Measurements from ENCODE around the gene CAMTA1. TPM values are rescaled to one million over a fixed set of nuclear protein-coding genes. Genes with fewer than 3 reads are reported as not detected.

The CAMTA1 gene
- total RNA-seq, 1 donor from 2014 or later, result 77.6 TPM

DNA sequence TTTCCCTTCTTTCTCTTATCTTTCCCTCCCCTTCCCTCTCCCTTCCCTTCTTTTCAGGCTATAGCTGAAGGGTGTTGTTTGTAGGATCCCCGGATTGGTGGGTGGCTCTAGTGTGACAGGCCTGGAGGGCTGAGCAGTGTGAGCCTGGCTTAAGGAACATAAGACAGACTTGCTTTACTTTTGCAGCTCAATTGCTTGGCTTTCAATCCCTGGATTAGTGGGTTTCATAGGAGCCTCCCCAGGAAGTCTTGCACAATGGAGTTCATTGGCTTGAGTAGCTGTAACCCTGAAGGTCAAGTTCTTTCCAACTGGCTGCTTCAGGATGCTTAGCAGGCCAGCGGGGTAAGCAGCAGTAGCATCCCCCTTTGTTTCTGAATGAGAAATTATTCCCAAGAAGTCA lies 126.7 kb downstream of the CAMTA1 start:
- Histone ChIP-seq H3K4me3 (ENCODE audit: insufficient read depth, low read depth, low read length) (no peak overlapping the region), H3K27ac (ENCODE audit: low read depth, low read length) (no peak overlapping the region), H3K9ac (ENCODE audit: low read length) (no peak overlapping the region), H3K9me3 (ENCODE audit: insufficient read depth, low read depth, low read length) (peaks cover 3% of the 10 kb centered on the region), H2AFZ (ENCODE audit: low read depth, low read length) (no peak overlapping the region), H3K4me2 (ENCODE audit: low read length) (no peak overlapping the region), H4K20me1 (ENCODE audit: insufficient read depth, low read length) (no peaks in the 10 kb centered on the region), H3K79me2 (ENCODE audit: insufficient read depth, low read length) (no peaks in the 10 kb centered on the region), H3K27me3 (ENCODE audit: insufficient read depth, low read length) (no peaks in the 10 kb centered on the region), H3K4me1 (ENCODE audit: insufficient read depth, low read length) (no peaks in the 10 kb centered on the region), H3K36me3 (ENCODE audit: insufficient read depth, low read length) (no peaks in the 10 kb centered on the region)
- FAIRE-seq (no peak), DNase-seq (ENCODE audit: low read depth) (no peak)
- no peak overlapping the region for H3K27ac Mint-ChIP-seq (ENCODE audit: unreplicated experiment)
- TF ChIP-seq, protein P1, sequence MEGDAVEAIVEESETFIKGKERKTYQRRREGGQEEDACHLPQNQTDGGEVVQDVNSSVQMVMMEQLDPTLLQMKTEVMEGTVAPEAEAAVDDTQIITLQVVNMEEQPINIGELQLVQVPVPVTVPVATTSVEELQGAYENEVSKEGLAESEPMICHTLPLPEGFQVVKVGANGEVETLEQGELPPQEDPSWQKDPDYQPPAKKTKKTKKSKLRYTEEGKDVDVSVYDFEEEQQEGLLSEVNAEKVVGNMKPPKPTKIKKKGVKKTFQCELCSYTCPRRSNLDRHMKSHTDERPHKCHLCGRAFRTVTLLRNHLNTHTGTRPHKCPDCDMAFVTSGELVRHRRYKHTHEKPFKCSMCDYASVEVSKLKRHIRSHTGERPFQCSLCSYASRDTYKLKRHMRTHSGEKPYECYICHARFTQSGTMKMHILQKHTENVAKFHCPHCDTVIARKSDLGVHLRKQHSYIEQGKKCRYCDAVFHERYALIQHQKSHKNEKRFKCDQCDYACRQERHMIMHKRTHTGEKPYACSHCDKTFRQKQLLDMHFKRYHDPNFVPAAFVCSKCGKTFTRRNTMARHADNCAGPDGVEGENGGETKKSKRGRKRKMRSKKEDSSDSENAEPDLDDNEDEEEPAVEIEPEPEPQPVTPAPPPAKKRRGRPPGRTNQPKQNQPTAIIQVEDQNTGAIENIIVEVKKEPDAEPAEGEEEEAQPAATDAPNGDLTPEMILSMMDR (IDR thresholded peaks at IDR 0.05; ENCODE audit: insufficient read depth, low read depth, low read length), result no peak
- TF ChIP-seq EZH2 (IDR thresholded peaks at IDR 0.05; ENCODE audit: insufficient read depth, low read length), result no peak
- no peaks in the 10 kb centered on the region for H3K36me3 Mint-ChIP-seq (ENCODE audit: low read depth, unreplicated experiment)
- H3K4me3 Mint-ChIP-seq (ENCODE audit: unreplicated experiment), result no peak overlapping the region
- H3K9me3 Mint-ChIP-seq (ENCODE audit: unreplicated experiment), result peaks cover 7% of the 10 kb centered on the region
- peaks cover 14% of the 10 kb centered on the region for H3K27me3 Mint-ChIP-seq (ENCODE audit: low read depth, unreplicated experiment)
- H3K4me1 Mint-ChIP-seq (ENCODE audit: low read depth, unreplicated experiment), result no peaks in the 10 kb centered on the region

DNA sequence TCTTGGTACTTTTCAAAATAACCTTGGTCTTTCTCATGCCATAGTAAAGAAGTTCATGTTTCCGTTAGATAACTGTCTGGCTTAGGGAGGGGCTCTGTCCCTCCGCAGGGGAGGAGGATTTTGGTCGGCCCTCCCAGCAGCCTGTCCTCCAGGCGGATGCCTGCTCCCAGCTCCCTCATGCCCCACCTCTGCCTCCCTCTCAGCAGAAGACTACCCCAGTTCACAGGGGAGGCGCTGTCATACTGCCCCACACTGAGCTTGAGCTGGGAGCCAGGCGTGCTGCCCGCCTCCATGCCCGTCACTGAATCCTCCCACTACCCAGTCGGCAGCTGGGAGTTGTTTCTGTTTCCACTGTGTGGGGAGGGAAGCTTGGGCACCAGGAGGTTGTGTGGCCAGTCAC lies 127.3 kb downstream of the CAMTA1 start:
- Mint-ChIP-seq H3K9me3 (ENCODE audit: unreplicated experiment) (peaks cover 7% of the 10 kb centered on the region), H3K27ac (ENCODE audit: unreplicated experiment) (no peak overlapping the region), H3K36me3 (ENCODE audit: low read depth, unreplicated experiment) (no peaks in the 10 kb centered on the region), H3K4me3 (ENCODE audit: unreplicated experiment) (no peak overlapping the region), H3K27me3 (ENCODE audit: low read depth, unreplicated experiment) (peaks cover 14% of the 10 kb centered on the region), H3K4me1 (ENCODE audit: low read depth, unreplicated experiment) (no peaks in the 10 kb centered on the region)
- H3K4me1 ChIP-seq (ENCODE audit: insufficient read depth, low read length), result no peaks in the 10 kb centered on the region
- H3K4me3 ChIP-seq (ENCODE audit: insufficient read depth, low read depth, low read length), result no peak overlapping the region
- H2AFZ ChIP-seq (ENCODE audit: low read depth, low read length), result no peak overlapping the region
- no peaks in the 10 kb centered on the region for H3K27me3 ChIP-seq (ENCODE audit: insufficient read depth, low read length)
- no peak overlapping the region for H3K4me2 ChIP-seq (ENCODE audit: low read length)
- FAIRE-seq (no peak), DNase-seq (ENCODE audit: low read depth) (no peak)
- peaks cover 3% of the 10 kb centered on the region for H3K9me3 ChIP-seq (ENCODE audit: insufficient read depth, low read depth, low read length)
- H3K27ac ChIP-seq (ENCODE audit: low read depth, low read length), result no peak overlapping the region
- H4K20me1 ChIP-seq (ENCODE audit: insufficient read depth, low read length), result no peaks in the 10 kb centered on the region
- H3K36me3 ChIP-seq (ENCODE audit: insufficient read depth, low read length), result no peaks in the 10 kb centered on the region
- H3K79me2 ChIP-seq (ENCODE audit: insufficient read depth, low read length), result no peaks in the 10 kb centered on the region
- TF ChIP-seq EZH2 (IDR thresholded peaks at IDR 0.05; ENCODE audit: insufficient read depth, low read length), result no peak
- TF ChIP-seq, protein P1 (IDR thresholded peaks at IDR 0.05; ENCODE audit: insufficient read depth, low read depth, low read length), result no peak
- H3K9ac ChIP-seq (ENCODE audit: low read length), result no peak overlapping the region

DNA sequence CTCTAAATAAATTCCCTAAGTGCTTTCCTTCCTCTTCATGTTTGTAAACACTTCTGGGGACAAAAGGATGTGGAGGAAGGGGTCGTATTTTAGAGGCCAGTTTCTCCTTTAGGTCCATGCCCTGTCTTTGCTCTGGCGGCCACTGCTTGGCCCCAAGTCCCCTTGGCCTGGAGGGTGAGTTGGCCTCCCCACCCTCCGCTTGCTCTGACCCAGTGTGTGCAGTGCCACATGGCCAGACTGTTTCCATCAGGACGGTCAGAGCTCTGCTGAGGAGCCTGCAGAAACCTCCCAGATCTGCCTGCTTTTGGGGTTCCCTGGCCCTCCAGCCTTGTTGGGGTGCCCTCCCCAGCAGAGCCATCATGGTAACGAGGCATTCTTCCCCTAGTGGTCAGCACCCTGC lies 127.8 kb downstream of the CAMTA1 start:
- TF ChIP-seq EZH2 (IDR thresholded peaks at IDR 0.05; ENCODE audit: insufficient read depth, low read length), result no peak
- TF ChIP-seq, protein P1 (IDR thresholded peaks at IDR 0.05; ENCODE audit: insufficient read depth, low read depth, low read length), result no peak
- FAIRE-seq (no peak), DNase-seq (ENCODE audit: low read depth) (no peak)
- no peak overlapping the region for H3K4me3 Mint-ChIP-seq (ENCODE audit: unreplicated experiment)
- H3K9me3 Mint-ChIP-seq (ENCODE audit: unreplicated experiment), result peaks cover 7% of the 10 kb centered on the region
- Histone ChIP-seq H4K20me1 (ENCODE audit: insufficient read depth, low read length) (no peaks in the 10 kb centered on the region), H3K4me1 (ENCODE audit: insufficient read depth, low read length) (no peaks in the 10 kb centered on the region), H3K4me3 (ENCODE audit: insufficient read depth, low read depth, low read length) (no peak overlapping the region), H2AFZ (ENCODE audit: low read depth, low read length) (no peak overlapping the region), H3K79me2 (ENCODE audit: insufficient read depth, low read length) (no peaks in the 10 kb centered on the region), H3K27ac (ENCODE audit: low read depth, low read length) (no peak overlapping the region), H3K9me3 (ENCODE audit: insufficient read depth, low read depth, low read length) (peaks cover 3% of the 10 kb centered on the region), H3K4me2 (ENCODE audit: low read length) (no peak overlapping the region), H3K27me3 (ENCODE audit: insufficient read depth, low read length) (no peaks in the 10 kb centered on the region), H3K9ac (ENCODE audit: low read length) (no peak overlapping the region), H3K36me3 (ENCODE audit: insufficient read depth, low read length) (no peaks in the 10 kb centered on the region)
- no peaks in the 10 kb centered on the region for H3K4me1 Mint-ChIP-seq (ENCODE audit: low read depth, unreplicated experiment)
- peaks cover 13% of the 10 kb centered on the region for H3K27me3 Mint-ChIP-seq (ENCODE audit: low read depth, unreplicated experiment)
- no peaks in the 10 kb centered on the region for H3K36me3 Mint-ChIP-seq (ENCODE audit: low read depth, unreplicated experiment)
- no peak overlapping the region for H3K27ac Mint-ChIP-seq (ENCODE audit: unreplicated experiment)

Measured in astrocyte (in vitro differentiated cells and primary cell).